ENCODE measurements around the gene PRRT3.
"Not testable (repeated sequence)": the region's sequence is repeated elsewhere in the genome, so short reads cannot be mapped to it uniquely, and the experiment has no call there.

Gene PRRT3

GRCh38 chr3:9947025-9947995 lies 4.9 kb downstream of the PRRT3 start:
- DNase-seq, result peak; percentile 2

GRCh38 chr3:9946112-9947024 lies 5.8 kb downstream of the PRRT3 start:
- peak; percentile 40 for DNase-seq

GRCh38 chr3:9945358-9945757 lies 6.8 kb downstream of the PRRT3 start:
- no peak for DNase-seq

- DNase-seq, result no peak
Observed at GRCh38 chr3:9944271-9944670, 7.9 kb downstream of the PRRT3 start.

GRCh38 chr3:9942934-9943690 lies 9.1 kb downstream of the PRRT3 start:
- no peak for DNase-seq

- no peak for DNase-seq
Observed at GRCh38 chr3:9942164-9942563, 10.0 kb downstream of the PRRT3 start.

GRCh38 chr3:9940746-9941145 lies 11.5 kb downstream of the PRRT3 start:
- no peak for DNase-seq

- DNase-seq, result not testable (repeated sequence)
Observed at GRCh38 chr3:9939906-9940305, 12.3 kb downstream of the PRRT3 start.

- no peak for DNase-seq
Observed at GRCh38 chr3:9938966-9939365, 13.2 kb downstream of the PRRT3 start.

GRCh38 chr3:9937486-9938238 lies 14.5 kb downstream of the PRRT3 start:
- no peak for DNase-seq

- no peak for DNase-seq
Observed at GRCh38 chr3:9935966-9936510, 16.2 kb downstream of the PRRT3 start.

- no peak for DNase-seq
Observed at GRCh38 chr3:9934993-9935392, 17.2 kb downstream of the PRRT3 start.

GRCh38 chr3:9934235-9934621 lies 18.0 kb downstream of the PRRT3 start:
- DNase-seq, result no peak

- peak; percentile 55 for DNase-seq
Observed at GRCh38 chr3:9933561-9934234, 18.5 kb downstream of the PRRT3 start, which contains the start of gene CRELD1. CRELD1 (plus strand) TSS chr3:9933834; CDS start chr3:9934439, 605 bp downstream.

- peak; percentile 40 for DNase-seq
Observed at GRCh38 chr3:9932843-9933560, 19.2 kb downstream of the PRRT3 start.

- no peak for DNase-seq
Observed at GRCh38 chr3:9932535-9932842, 19.7 kb downstream of the PRRT3 start.

- no peak for DNase-seq
Observed at GRCh38 chr3:9930804-9931418, 21.3 kb downstream of the PRRT3 start.

- no peak for DNase-seq
Observed at GRCh38 chr3:9928158-9928557, 24.1 kb downstream of the PRRT3 start.

GRCh38 chr3:9918261-9919038 lies 33.8 kb downstream of the PRRT3 start:
- DNase-seq, result no peak

Data from NCI-H1694 treated with DMSO at 0.1 percent for 48 hours (cell line).